HG03565 (cell line): ENCODE measurements around the gene EPHB2.

Source experiments
- ATAC-seq: cut with Tn5 transposase; IDR thresholded peaks from one replicate; pipeline ENCODE4 v1.9.1; 2021; ENCODE audit warnings: mild to moderate bottlenecking, moderate library complexity; ENCODE audit not compliant: unreplicated experiment

The EPHB2 gene

GRCh38 chr1:22777388-22778057, 66.9 kb downstream of the EPHB2 start:
- no peak for ATAC-seq

GRCh38 chr1:22778408-22778807, 67.8 kb downstream of the EPHB2 start:
- ATAC-seq, result no peak

DNA sequence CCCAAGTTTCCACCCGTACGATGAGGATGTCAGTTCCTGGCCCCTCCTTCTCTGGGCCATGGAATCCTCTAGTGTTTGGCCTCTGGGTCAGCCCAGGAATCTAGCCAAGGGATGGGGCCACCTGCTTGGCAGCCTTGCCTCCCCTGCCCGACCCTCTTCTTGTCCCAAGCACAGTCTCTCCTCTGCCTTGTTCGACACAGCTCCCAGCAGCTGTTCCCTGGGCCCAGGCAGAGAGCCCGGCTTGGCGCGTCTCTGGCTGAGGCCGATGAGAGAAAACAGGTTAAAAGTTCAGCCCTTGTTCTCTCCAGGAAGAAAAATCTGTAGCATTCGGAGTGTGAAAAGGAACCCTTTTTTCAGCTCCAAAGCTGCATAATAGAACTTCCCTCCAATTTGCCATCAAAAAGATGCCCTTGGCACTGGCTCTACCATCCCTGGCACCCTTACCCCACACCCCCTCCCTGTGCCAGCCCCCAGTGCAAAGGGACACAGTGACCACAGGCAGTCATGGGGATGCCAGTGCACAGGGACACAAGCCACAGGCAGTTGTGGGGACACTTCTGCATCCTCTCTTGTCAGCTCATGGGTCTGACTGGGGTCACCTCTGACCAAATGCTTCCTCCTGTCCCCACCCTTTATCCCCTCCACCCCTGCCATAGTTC, 68.4 kb downstream of the EPHB2 start:
- ATAC-seq, result no peak

DNA sequence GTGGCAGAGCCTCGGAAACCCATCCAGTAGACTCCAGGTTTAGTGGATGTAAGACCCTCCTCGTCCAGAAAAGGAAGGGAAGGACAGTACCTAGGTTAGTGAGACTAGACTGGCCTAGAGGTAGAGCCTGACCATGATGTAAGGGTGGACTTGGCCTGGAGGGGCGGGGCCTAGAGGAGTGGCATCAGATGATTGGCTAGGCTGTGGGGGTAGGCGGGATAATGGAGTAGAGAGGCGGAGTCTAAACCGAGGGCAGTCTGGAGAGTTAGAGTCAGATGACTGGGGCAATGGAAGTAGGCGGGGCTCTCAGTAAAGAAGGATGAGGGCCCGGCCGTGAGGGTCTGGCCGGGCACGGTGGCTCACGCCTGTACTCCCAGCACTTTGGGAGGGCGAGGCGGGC, 70.1 kb downstream of the EPHB2 start:
- no peak for ATAC-seq

GRCh38 chr1:22781483-22781882, 70.8 kb downstream of the EPHB2 start:
- no peak for ATAC-seq

GRCh38 chr1:22782406-22782805, 71.8 kb downstream of the EPHB2 start:
- ATAC-seq, result no peak

- ATAC-seq, result no peak
Measured at GRCh38 chr1:22784317-22784716, 73.7 kb downstream of the EPHB2 start.

DNA sequence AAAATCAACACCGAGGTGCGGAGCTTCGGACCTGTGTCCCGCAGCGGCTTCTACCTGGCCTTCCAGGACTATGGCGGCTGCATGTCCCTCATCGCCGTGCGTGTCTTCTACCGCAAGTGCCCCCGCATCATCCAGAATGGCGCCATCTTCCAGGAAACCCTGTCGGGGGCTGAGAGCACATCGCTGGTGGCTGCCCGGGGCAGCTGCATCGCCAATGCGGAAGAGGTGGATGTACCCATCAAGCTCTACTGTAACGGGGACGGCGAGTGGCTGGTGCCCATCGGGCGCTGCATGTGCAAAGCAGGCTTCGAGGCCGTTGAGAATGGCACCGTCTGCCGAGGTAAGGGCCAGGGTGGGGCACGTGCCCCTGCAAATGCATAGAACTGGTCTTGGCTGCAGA, 74.1 kb downstream of the EPHB2 start:
- ATAC-seq, result no peak

DNA sequence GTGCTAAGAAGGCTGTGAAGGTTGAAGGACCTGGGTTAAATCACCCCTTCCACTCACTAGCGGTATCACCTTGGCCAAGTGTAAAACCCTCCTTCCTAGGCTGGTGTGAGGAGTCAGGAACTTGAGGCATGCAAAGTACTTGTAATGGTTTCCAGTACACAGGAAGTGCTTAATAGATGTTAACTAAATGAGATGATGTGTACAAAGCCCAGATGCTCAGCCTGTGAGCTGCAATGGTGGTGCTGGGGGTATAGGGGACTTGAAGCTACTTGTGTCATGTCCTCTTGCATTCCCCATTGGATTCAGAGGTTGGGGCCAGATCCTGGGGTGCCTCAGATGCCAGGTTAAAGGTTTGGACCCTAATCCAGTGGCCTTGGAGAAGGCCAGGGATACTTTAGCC, 75.5 kb downstream of the EPHB2 start:
- ATAC-seq, result no peak

- ATAC-seq, result no peak
Measured at GRCh38 chr1:22786719-22787489, 76.3 kb downstream of the EPHB2 start.

- ATAC-seq, result no peak
Measured at GRCh38 chr1:22787636-22788035, 77.0 kb downstream of the EPHB2 start.

DNA sequence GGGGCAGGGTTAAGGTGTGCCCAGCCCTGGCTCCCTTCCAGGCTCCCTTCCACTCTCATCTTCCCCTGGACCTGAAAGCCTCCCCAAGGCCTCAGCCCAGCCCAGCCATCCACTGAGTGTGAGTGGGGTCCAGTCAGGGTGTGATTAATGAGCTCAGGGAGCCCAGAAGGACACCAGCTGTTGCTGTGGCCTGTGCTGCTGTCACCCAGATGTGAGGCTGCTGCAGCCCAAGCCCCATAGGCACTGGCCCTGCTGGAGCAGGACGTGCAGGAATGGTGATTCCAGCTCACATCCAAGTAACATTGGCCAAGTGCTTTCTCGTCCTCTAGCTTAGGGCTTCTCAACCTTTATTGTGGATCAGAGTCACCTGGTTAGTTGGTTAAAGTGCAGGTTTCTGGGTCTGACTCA, 77.6 kb downstream of the EPHB2 start:
- no peak for ATAC-seq

GRCh38 chr1:22789356-22789994, 78.8 kb downstream of the EPHB2 start:
- no peak for ATAC-seq

DNA sequence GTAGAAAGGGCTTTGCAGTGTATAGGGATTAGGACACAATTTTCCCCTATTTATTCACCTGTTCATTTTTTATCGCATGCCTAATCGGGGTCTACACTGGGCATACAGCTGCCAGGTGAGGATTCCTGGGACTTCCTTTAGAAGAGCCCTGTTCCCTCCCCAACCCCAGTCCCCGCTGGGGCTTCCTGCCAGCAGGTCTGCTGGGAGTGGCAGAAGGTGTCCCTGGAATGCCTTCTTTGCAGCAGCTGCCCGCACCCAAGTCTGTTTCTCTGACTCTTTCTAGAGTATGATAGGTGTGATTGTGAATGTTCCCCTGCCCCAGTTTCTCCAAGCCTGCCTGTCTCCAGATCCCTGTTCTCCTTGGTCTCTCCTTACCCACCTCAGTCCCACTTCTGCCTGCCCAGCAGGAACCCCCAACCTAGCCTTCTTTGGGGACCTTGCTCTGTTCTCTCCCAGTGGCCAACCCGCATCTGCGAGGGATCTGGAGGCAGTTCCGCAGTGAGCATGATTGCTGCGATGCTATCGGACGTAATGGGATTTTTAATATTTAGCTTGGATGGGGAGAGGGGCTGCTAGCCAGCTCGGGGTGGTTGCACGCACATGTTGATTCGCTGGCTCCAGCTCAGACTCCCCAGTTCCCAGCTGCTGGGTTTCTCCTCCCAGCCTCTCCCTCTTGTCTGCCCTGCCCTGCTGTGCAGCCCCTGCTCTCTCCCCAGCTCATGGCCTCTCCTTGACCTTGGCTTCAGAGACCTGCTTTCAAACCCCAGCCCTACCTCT, 79.8 kb downstream of the EPHB2 start:
- no peak for ATAC-seq

DNA sequence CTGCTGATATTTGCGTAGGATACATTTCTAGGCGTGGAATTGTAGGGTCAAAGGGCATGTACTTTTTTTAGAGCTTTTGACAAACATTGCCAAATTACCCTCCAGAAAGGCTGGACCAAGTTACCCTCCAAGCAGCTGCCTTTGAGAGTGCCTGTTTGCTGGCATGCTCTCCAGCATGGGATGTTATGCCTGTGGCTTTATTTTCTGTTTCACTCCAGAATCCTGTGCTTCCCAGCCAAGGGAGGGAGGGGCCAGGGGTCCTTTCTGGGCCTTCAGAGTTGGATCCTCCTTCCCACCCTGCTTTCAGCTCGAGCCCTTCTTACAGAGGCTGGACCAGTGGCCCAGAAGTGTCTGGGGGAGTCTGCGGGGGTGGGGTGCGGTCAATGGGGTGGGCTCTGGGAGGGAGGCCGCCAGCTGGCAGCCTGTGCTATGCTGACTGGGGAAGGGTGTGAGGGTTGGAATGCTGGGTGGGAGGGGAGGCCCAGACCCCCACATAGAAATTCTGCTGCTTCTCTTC, 81.2 kb downstream of the EPHB2 start:
- no peak for ATAC-seq

DNA sequence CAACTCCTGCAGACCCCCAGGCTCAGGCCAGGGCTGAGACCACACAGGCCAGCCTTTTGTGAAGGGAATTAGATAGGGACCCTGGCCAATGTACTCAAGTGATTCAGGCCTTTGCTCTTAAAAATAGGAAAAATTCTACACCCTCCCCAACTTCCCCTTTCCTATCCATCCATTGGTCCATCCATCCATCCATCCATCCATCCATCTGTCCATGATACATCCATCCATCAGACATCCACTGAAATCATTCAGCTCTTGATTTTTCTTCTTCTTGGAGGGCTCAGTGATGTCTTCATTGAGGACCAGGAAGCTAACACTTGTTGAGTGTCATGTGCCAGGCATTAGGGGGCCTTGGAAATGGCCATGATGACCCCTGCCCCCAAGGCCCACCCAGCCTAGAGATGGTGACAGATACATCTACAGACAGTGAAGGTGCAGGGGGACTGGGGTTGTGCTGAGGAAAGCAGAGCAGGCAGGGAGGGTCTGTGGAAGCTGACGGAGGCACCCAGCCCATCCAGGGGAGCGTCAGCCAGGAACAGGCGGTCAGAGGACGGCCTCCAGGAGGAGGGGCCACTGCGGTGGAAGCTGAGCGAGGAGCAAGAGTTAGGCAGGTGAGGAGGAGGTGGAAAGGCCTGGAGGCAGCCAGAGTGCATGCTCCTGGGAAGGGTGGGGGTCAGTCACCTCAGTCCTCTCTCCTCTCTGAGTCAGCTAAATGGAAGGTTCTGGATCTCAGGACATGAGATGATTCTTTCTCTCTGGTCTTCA, 81.9 kb downstream of the EPHB2 start:
- no peak for ATAC-seq

GRCh38 chr1:22793647-22794046, 83.0 kb downstream of the EPHB2 start:
- no peak for ATAC-seq

DNA sequence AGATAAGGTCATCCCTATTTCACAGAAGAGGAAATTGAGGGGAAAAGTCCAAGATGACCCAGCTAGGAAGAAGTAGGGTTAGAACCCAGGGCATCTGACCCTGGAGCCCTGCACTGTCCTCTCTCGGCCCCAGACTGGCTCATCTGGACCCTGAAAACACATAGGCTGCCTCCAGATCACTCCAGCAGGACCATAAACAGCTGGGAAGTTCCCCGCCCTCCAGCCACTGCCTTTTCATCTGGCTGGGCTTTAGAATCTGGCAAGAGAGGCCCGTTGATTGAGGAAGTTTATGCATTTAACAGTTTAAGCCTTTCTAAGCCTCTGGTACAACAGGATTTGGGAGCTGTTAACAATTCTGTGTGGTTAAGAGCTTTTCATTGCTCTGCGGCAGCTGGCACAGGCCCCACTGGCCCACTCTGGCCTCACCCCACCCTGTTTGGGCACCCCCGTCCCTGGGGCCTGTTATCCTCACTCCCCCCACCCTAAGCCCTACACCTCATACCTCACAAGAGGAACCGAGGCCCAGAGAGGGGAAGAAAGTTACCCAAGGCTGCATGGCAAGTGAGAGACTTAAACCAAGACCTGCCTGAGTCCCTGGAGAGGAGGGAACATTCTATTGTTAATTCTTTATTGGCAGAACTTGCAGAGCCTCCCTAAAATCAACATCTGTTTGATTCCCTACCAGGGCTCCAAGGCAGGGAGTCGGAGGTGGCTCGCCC, 84.2 kb downstream of the EPHB2 start:
- no peak for ATAC-seq

- ATAC-seq, result no peak
Measured at GRCh38 chr1:22795366-22795714, 84.7 kb downstream of the EPHB2 start.
